Cardiac fibroblast (primary cell): ENCODE measurements around the gene PTPRT.

Experiments
- DNase-seq, 2 donors: peaks; one replicate each; pipeline versions ENCODE4 v3.0.0 to v3.0.0-alpha.2; 2010; ENCODE audit warnings: low read depth in 2 of 2
- H3K4me3 ChIP-seq, 2 donors: replicated peaks in 1 of 2; 1 replicate in 1 of 2; 2 replicates in 1 of 2; pipeline ENCODE4 v1.5.1; 2011; ENCODE audit warnings: low read depth in 2 of 2, low read length in 2 of 2, mild to moderate bottlenecking in 2 of 2, moderate library complexity in 1 of 2
- TF ChIP-seq, protein P1 (sequence below): IDR thresholded peaks from one replicate; pipeline ENCODE4 v1.5.1; 2011; ENCODE audit warnings: low read depth, mild to moderate bottlenecking, low read length, inconsistent platforms

PTPRT gene

DNA sequence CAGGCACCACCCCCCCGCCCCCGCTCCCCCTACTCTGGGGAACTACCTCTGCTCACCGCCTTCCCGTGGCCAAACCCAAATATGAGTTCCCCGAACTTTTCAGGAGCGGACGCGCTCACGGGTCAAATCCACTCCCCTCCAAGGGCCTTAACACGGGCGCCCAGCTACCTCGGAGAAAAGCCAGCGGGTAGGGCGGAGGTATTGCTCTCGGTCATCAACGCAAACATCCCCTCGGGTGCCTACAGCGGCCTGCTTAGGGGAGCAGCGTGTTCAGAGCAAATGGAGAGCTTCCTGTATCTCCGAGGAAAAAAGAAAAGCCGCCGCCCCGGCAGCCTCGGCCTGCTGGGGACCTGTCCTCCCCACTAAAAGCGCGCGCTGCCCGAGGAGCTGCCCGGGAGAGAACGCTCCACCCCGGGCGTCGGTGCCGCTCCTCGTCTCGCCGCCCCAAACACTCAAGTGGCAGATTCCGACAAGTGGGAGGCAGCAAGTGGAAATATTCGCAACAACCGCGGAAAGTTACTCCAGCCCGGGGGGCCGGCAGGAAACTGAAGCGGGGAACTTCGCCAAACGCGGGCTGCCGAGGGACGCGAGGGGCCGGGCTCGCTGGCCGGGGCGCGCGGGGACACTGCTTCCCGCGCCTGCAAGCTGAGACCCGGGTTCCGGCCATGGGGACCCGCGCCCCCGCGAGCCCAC is 699 bp downstream of the PTPRT start:
- peak in 1 of 2 donors; percentile 2 for DNase-seq
- no peak overlapping the region for H3K4me3 ChIP-seq
- TF ChIP-seq, protein P1, sequence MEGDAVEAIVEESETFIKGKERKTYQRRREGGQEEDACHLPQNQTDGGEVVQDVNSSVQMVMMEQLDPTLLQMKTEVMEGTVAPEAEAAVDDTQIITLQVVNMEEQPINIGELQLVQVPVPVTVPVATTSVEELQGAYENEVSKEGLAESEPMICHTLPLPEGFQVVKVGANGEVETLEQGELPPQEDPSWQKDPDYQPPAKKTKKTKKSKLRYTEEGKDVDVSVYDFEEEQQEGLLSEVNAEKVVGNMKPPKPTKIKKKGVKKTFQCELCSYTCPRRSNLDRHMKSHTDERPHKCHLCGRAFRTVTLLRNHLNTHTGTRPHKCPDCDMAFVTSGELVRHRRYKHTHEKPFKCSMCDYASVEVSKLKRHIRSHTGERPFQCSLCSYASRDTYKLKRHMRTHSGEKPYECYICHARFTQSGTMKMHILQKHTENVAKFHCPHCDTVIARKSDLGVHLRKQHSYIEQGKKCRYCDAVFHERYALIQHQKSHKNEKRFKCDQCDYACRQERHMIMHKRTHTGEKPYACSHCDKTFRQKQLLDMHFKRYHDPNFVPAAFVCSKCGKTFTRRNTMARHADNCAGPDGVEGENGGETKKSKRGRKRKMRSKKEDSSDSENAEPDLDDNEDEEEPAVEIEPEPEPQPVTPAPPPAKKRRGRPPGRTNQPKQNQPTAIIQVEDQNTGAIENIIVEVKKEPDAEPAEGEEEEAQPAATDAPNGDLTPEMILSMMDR: no peak

DNA sequence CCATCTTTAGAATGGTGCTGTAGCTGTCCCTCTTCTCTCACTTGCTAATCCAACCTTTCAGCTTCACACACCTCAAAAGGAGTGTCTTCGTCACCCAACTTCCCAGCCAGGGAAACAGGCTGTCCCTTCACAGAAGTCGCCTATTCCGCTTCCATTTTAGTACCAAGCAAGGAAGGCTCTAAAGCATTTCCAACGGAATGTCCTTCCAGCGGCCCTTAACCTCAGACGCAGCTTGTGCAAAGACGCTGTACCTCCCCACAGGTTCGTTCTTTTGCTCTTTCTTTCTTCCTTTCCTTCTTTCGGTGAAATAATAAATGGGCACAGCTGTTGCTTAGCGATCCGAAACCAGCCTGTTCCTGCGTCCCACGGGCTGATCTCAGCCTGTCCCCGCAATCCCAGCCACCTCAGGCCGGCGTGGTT is 1.5 kb downstream of the PTPRT start:
- DNase-seq: no peak
- no peak overlapping the region for H3K4me3 ChIP-seq
- TF ChIP-seq, protein P1: no peak

GRCh38 chr20:43187476-43188233 is 2.1 kb downstream of the PTPRT start:
- no peak overlapping the region for H3K4me3 ChIP-seq
- TF ChIP-seq, protein P1: peak; percentile 95
- DNase-seq: peak; percentile 72

DNA sequence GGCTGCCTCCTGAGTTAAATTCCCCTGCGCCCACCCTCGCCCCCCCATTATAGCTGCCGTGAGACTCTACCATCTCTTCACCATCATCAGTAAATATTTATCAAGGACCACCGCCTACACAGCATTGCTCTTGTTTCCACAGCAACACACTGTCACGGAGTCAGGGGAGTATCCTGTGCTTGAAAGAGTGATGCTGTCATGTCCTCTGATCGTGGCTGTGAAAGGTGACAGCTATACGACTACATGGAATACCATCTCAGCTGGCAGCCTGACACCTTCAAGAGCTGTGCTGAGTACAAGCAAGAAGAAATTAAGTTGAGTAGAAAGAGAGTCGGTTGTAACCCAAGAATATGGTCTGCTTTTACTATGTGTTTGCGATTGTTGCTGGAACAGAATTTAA is 3.4 kb downstream of the PTPRT start:
- no peak overlapping the region for H3K4me3 ChIP-seq
- TF ChIP-seq, protein P1: no peak

DNA sequence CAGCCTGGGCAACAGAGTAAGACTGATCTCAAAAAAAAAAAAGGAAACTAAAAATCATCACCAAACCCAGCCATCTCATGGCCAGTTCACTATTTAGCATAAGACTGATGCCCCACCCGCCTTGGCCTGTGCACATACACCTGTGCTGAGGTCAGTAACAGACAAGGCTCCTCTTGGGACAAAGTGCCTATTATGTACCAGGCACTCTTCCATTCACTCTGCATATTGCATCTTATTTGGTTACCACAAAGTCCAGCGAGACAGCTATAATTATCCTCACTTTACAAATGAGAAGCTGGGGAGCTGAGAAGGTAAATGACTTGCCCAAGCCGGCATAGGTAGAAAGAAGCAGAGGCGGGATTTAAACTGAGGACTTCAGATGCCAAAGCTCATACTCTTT is 3.8 kb downstream of the PTPRT start:
- DNase-seq: no peak
- TF ChIP-seq, protein P1: no peak
- no peak overlapping the region for H3K4me3 ChIP-seq

More for the DNA sequence above, 3.4 kb downstream of the PTPRT start:
- DNase-seq: no peak

DNA sequence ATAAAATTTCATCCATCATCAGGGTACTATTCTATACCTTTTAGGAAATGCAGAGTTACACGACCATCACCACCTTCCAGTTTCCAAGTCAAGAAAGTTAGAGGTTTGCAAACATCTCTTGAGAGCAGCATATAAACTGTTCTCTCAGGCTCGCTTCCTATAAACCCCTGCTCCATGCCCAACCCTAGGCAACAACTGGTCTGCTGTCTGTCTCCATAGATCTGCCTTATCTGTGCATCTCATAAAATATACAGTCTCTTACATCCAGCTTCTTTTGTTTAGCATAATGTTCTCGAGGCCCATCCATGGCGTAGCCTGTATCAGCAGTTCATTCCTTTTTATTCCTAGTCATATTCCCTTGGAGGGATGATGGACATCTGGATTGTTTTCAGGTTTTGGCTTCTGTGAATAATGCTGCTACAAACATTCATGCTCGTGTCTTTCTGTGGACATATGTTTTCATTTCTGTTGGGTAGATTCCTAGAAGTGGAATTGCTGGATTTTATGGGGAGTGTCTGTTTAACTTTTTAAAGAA is 6.1 kb downstream of the PTPRT start:
- TF ChIP-seq, protein P1: no peak
- no peak overlapping the region for H3K4me3 ChIP-seq
- no peak for DNase-seq
